Activated gamma-delta T cell treated with Interleukin-2 at 50 U/mL for 16 hours (primary cell): ENCODE measurements around the gene CCDC33.

Source experiments
- DNase-seq: peaks from one replicate; pipeline ENCODE4 v3.0.0-alpha.2; 2020

Gene CCDC33

GRCh38 chr15:74384881-74385643 lies 148.9 kb downstream of the CCDC33 start:
- peak; percentile 55 for DNase-seq

GRCh38 chr15:74385733-74386132 lies 149.6 kb downstream of the CCDC33 start:
- DNase-seq: no peak
